A549 treated with RU486 at 1 μM for 4 hours (cell line): ENCODE results near the gene CCDC127. TPM values are rescaled to one million over a fixed set of nuclear protein-coding genes. Genes with fewer than 3 reads are reported as not detected.

Experiments used
- total RNA-seq: library from RNA; stranded (reverse); fragments of 200-300 nt; extraction: Qiagen RNA extraction; gene quantifications from 5 replicates; pipeline ENCODE4 v1.2.3, GENCODE V29; 2022; ENCODE audit warnings: low read depth

CCDC127 gene, protein sequence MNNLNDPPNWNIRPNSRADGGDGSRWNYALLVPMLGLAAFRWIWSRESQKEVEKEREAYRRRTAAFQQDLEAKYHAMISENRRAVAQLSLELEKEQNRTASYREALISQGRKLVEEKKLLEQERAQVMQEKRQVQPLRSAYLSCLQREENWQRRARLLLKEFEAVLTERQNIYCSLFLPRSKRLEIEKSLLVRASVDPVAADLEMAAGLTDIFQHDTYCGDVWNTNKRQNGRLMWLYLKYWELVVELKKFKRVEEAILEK
- 5.4 to 7.7 TPM (median 6.1 TPM) in 5 replicates for total RNA-seq

DNA sequence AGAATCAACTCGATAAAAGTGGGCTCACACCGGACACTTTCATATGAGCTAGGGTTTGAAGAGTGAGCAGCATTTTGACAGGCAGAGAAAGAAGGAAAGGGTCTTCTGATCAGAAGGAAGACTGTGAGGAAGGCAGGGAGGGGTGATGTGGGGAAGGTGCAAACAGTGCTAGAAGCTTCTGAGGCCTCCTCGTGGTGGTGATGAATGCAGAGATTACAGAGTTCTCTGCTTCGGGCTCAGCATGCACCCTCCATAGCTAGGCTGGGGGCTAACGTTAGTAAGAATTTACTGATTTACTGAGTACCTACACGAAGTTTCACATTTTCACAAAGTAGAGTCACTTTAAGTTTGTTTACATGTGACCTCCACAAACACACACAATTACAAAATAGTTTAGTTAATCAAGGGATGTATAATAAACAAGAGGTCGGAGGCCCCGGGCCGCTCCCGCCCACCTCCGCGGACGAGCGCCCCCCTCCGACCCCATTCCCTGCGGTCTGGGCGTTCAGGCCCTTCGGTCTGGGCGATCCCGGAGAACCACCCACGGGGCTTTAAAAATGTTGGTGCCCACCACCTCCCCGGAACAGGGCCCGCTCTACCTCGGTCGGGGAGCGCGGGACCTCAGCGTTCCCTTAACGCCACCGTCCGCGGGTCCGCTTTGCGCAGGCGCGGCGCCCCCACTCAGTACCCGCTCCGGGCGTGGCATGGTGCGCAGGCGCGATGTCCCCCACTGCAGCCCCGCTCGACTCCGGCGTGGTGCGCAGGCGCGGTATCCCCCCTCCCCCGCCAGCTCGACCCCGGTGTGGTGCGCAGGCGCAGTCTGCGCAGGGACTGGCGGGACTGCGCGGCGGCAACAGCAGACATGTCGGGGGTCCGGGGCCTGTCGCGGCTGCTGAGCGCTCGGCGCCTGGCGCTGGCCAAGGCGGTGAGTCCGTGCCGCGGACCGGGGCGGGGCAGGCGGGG is at the start of gene CCDC127, which contains the start of gene SDHA:
Gene CCDC127 (minus strand): TSS at position 660 of the 963 bp plus-strand sequence. CDS start 1,304 bp downstream, outside the sequence.
Gene SDHA (plus strand): TSS at position 827 of the 963 bp plus-strand sequence. CDS start 36 bp downstream, at position 863.

DNA sequence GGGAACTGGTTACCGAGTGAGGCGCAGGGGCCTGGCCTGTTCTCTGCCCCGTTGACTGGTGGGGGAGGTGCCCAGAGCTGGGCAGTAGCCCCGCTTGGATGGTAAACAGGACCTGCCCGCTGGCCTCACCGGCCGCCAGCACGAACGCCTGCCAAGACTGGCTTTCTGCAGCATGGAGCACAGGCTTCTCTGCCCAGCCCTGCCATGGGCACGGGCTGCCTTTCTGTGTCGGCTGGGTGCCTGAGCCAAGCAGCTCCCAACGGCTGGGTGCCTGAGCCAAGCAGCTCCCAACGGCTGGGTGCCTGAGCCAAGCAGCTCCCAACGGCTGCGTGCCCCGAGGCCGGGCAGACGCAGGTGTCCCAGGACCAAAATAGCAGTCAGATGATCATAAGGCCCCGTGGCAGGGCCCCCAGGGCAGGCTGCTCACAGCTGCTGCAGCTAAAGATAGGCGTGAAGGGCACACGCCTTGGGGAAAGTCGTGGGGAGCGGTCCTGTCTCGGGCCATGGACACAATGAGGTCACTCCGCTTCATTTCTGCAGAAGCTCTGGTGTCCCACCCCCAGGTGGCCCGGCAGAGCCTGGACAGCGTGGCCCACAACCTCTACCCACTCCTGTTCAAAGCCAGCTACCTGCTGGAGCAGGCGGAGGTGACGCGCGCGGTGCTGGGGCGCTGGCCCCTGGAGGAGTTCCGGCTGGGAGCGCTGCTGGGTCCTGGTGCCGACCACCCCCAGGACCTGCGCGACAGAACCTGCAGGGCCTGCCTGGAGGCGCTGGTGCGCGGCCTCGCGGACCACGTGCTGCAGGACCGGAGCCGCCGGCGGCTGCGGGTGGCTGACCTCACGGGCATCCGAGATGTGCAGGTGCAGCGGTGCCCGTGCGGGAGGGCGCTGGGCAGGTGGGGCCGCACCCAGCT is 26.7 kb downstream of the CCDC127 start, which contains the start of gene LRRC14B:
Gene LRRC14B (plus strand): TSS at position 460 of the 913 bp plus-strand sequence. CDS start 44 bp downstream, at position 504.

Other genes with a start within 250 kb of the CCDC127 start
- 0.56 to 1.0 TPM (median 0.96 TPM) in 5 replicates for gene PLEKHG4B, start 126.0 kb downstream of the CCDC127 start, total RNA-seq
- not detected in 5 replicates for gene LRRC14B, start 26.7 kb downstream of the CCDC127 start, total RNA-seq
- 104 to 125 TPM (median 119 TPM) in 5 replicates for gene SDHA, start 167 bp upstream of the CCDC127 start, total RNA-seq
- 156 to 216 TPM (median 185 TPM) in 5 replicates for gene PDCD6, start 53.5 kb upstream of the CCDC127 start, total RNA-seq
- 2.5 to 3.8 TPM (median 2.8 TPM) in 5 replicates for gene AHRR, start 103.6 kb upstream of the CCDC127 start, total RNA-seq
- 27.3 to 33.0 TPM (median 31.6 TPM) in 5 replicates for gene EXOC3, start 225.0 kb upstream of the CCDC127 start, total RNA-seq